CD4-positive, alpha-beta T cell treated with Interferon alpha-2 for 1 hour (primary cell): ENCODE data around the gene CCAR1.
"Not testable (repeated sequence)": the region's sequence is repeated elsewhere in the genome, so short reads cannot be mapped to it uniquely, and the experiment has no call there.

Source experiments
- DNase-seq, 2 donors: peaks; one replicate each; pipeline ENCODE4 v3.0.0-alpha.2; 2020 to 2022

Gene CCAR1

DNA sequence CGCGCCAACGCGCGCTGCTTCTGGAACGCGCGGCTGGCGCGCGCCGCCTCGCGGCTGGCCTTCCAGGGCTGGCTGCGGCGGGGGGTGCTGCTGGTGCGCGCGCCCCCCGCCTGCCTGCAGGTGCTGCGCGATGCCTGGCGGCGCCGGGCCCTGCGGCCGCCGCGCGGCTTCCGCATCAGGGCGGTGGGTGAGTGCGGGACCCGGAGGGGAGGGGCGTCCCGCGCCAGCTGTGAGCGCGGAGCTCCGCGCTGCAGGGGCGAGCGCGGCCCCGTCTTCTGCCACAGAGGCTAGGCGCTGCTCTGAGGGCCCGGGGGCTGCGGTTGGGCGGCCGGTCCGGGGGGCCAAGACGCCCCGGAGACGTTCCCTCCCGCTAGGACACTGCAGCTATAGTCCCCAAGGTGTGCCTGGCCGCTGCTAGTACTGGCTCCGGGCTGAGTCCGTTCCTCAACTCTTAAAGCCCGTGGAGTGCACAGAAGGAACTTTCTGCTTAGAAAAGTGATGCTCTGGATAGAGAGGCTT is 107.1 kb downstream of the CCAR1 start:
- peak in 1 of 2 donors; percentile 15 for DNase-seq

DNA sequence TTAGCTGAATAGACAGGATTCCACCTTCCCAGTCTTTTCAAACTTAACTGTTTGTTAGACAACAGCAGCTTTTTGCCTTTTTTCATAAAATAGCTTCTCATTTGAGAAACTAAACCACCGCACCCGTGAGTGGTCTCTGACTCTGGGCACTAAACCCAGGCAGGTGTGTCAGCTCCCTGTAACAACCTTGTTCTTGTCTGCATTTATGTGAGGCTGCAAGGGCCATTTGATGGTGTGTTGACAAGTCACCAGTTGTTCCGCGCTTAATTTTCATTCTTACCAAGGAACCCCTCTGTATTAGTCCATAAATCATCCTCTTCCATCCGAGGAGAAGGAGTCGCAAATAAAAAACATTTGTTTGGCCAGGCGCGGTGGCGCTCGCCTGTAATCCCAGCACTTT is 107.8 kb downstream of the CCAR1 start:
- DNase-seq = no peak

DNA sequence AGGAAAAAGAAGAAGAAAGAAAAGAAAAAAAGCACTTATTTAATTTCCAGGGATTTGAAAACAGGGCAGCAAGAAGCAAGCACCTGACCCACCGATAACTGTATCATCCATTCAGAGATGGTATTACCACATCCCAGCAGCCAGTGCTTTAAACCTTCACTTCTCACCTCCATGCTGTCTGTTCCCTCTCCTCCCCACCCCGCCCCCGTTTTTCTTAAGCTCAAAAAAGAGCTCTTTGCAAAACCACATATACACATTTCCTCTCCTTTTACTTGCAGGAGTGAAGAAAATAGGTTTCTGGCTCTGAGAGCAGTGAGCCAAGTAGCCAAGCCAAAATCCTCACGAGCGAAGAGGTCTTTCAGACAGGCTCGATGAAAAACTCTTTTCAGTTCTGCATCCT is 108.5 kb downstream of the CCAR1 start:
- DNase-seq = no peak

DNA sequence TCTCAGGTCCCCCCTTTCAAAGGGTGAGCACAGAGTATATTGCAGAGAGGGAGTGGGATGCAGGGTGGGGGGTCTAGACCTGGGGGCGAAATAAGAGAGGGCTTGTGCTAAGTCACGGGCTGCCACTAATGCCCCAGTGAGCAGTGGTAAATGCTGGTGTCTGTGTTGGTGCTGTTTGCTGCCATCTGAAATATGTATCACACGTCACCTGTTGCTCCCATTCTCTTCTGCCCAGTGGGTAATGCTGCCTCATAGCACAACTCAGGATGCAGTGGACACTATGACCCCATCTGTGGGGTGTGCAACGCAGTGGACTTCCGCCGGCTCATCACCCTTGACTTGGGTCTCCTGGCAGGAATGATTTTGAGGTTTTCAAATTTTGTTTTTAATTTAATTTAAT is 108.9 kb downstream of the CCAR1 start:
- no peak for DNase-seq

DNA sequence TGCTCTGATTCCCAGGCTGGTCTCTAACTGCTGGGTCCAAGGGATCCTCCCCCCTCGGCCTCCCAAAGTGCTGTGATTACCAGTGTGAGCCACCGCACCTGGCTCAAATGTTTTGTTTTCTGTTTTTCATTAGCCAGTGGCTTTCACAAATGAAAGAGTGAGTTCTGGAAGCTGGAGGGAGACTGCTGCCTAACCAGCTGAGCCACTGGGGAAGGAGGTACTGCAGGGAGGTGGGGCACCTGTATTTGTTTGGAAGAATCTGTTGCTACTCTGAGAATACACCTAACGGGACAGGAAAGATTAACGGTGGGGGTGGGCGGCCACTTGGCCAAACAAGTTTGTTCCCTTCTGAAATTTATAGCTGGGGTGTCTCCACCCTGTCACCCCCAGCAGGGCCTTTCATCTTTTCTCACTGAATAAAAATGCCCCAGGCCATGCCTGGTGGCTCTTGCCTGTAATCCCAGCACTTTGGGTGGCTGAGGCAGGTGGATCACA is 111.0 kb downstream of the CCAR1 start:
- DNase-seq = no peak

DNA sequence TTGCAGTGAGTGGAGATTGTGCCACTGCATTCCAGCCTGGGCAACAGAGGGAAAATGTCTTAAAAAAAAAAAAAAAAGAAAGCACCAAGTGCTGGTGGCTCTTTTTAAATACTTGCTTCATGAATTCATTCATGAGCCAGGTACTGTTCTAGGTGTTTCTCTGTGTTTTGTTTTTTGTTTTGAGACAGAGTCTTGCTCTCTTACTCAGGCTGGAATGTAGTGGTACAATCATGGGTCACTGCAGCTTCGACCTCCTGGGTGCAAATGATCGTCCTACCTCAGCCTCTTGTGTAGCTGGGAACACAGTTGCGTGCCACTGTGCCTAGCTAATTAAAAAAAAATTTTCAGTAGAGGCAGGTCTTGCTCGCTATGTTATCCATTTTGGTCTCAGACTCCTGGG is 111.6 kb downstream of the CCAR1 start:
- no peak for DNase-seq

DNA sequence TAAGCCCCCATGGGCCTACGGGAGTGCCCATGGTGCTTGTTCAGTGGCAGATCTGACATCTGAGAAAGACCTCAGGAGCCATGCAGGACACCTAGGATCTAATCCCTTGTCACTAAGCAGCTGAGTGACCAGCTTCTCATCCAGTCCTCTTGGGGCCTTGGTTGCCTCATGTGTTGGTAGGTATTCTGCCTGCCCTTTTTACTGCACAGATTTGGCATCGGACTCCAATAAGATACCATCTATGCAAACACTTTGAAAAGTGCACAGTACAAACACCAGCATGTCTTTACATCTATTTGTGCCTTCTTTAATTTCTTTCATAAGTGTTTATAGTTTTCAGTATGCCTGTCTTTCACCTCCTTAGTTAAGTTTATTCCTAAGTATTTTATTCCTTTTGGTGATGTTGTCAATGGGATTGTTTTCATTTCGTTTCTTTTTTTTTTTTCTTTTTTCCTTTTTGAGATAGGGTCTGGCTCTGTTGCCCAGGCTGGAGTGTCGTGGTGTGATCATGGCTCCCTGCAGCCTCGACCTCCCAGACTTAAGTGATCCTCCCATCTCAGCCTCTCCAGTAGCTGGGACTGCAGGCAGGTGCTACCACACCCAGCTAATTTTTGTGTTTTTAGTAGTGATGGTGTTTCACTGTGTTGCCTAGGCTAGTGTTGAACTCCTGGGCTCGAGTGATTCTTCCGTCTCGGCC is 116.7 kb downstream of the CCAR1 start:
- no peak for DNase-seq

DNA sequence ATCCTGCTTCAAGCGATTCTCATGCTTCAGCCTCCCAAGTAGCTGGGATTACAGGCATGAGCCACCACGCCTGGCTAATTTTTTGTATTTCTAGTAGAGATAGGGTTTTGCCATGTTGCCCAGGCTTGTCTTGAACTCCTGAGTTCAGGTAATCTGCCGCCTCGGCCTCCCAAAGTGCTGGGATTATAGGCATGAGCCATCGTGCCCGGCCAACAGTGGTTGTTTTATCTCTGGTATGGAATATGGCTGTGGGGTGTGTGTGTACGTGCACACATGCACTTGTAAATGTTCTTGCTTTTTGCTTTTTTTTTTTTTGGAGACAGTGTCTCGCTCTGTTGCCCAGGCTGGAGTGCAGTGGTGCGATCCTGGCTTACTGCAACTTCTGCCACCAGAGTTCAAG is 119.6 kb downstream of the CCAR1 start:
- DNase-seq = not testable (repeated sequence)
